ENCODE data around the gene LILRB2. TPM values are rescaled to one million over a fixed set of nuclear protein-coding genes. Genes with fewer than 3 reads are reported as not detected.
A peak's percentile ranks its signal among the peaks of the same experiment; 100 is the strongest.
"Not testable (repeated sequence)": the region's sequence is repeated elsewhere in the genome, so short reads cannot be mapped to it uniquely, and the experiment has no call there.

LILRB2 gene
- total RNA-seq, 2 donors from 2014 or later, result 1.5 to 6.3 TPM

DNA sequence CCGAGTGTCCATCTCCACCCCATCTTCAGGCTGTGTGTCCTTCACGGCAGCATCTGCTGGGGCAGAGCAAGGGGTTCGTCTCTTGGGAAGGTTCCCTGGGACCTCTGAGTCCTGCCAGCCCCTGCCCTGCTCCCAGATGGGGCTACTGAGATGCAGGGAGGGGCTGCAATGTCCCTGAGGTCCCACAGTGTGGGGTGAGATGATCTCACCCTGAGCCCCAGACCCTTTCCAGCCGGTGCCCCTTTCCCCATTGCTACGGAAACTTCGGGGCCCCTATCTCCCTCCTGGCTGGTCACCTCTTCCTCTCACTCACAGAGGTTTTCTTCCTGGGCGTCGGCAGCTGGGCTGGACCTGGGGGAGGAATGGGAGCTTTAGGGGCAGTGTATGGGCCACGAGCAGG is 5.0 kb downstream of the LILRB2 start:
- no peaks in the 10 kb centered on the region for H3K9me3 ChIP-seq (ENCODE audit: control insufficient read depth, low read length, poor library complexity, severe bottlenecking)
- Mint-ChIP-seq H3K27ac (no peak overlapping the region), H3K27me3 (peaks cover 65% of the 10 kb centered on the region), H3K36me3 (ENCODE audit: low read depth) (peaks cover 3% of the 10 kb centered on the region), H3K4me1 (peaks cover 3% of the 10 kb centered on the region), H3K4me3 (no peak overlapping the region)
- ATAC-seq (no peak), DNase-seq (no peak)

DNA sequence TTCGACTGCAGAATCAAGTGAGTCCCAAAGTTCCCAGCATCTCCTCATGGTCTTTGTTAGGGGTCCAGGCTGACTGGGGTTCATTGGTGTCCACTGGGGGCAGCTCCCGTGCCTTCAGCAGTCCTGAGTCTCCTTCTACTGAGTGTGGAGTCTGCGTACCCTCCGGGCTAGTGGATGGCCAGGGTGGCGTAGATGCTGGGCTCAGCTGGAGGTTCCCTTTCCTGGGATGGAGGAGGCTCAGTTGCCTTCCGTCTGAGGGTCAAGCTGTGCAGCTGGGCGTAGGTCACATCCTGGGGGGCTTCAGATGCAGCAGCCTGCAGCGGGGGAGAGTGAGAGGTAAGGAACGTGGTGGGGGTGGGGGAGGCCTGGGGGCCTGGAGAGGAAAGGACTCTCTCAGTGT is 6.4 kb downstream of the LILRB2 start:
- not testable (repeated sequence) for H3K4me1 Mint-ChIP-seq; ATAC-seq; H3K4me3 Mint-ChIP-seq; H3K27ac Mint-ChIP-seq; H3K36me3 Mint-ChIP-seq (ENCODE audit: low read depth); DNase-seq; H3K9me3 ChIP-seq (ENCODE audit: control insufficient read depth, low read length, poor library complexity, severe bottlenecking)
- H3K27me3 Mint-ChIP-seq, result peaks cover 57% of the 10 kb centered on the region

GRCh38 chr19:54273821-54274220 is 7.1 kb downstream of the LILRB2 start:
- DNase-seq (no peak), ATAC-seq (no peak)
- Mint-ChIP-seq H3K4me1 (peaks cover 3% of the 10 kb centered on the region), H3K36me3 (ENCODE audit: low read depth) (peaks cover 3% of the 10 kb centered on the region), H3K27me3 (peaks cover 50% of the 10 kb centered on the region), H3K27ac (no peak overlapping the region), H3K4me3 (no peak overlapping the region)
- no peaks in the 10 kb centered on the region for H3K9me3 ChIP-seq (ENCODE audit: control insufficient read depth, low read length, poor library complexity, severe bottlenecking)

- not testable (repeated sequence) for H3K4me3 Mint-ChIP-seq; H3K27ac Mint-ChIP-seq; H3K36me3 Mint-ChIP-seq (ENCODE audit: low read depth); H3K4me1 Mint-ChIP-seq; ATAC-seq; DNase-seq; H3K9me3 ChIP-seq (ENCODE audit: control insufficient read depth, low read length, poor library complexity, severe bottlenecking)
- H3K27me3 Mint-ChIP-seq, result peaks cover 48% of the 10 kb centered on the region
These were observed 8.7 kb downstream of the LILRB2 start for GRCh38 chr19:54272181-54272580.

DNA sequence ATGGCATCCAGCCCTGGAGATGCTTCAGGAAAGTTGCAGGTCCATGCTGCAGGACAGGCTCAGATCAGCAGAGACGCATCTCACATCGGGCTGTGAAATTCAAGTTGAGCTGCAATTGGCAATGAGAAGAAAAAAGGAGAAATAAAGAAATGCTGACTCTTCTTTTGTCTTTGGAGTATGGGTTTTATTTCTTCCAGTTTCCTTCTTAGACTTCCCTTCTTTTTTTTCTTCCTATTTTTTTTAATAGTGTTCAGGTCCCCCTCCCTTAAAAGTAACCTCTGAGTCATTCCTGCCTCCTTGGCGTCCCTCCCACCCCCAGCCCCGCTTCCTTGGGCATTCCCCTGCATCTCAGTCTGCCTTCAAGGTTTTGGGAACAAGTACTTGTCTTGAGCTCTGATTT is 9.3 kb downstream of the LILRB2 start:
- ATAC-seq, H3K27ac Mint-ChIP-seq, DNase-seq: not testable (repeated sequence)

DNA sequence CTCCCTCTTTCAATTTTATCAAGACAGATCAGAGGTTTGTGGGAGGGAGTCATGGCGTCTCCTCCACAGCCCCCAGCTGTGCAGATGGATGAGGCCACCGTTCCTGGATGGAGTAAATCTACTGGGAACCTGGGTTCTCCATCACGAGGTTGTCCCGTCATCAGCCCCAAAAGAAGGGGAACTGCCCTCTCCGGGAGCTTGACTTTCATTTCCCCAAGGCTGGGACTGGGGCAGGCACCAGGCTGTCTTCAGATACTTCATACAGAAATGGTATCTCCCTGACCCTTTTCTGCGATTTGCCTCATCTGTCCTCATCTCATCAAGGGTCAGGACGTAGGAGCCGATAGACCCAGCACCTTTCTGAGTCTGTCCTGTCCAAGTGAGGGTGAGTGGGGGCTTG is 9.8 kb downstream of the LILRB2 start:
- peaks cover 3% of the 10 kb centered on the region for H3K36me3 Mint-ChIP-seq (ENCODE audit: low read depth)
- no peak for ATAC-seq
- peaks cover 3% of the 10 kb centered on the region for H3K4me1 Mint-ChIP-seq
- no peak overlapping the region for H3K27ac Mint-ChIP-seq
- no peaks in the 10 kb centered on the region for H3K9me3 ChIP-seq (ENCODE audit: control insufficient read depth, low read length, poor library complexity, severe bottlenecking)
- H3K27me3 Mint-ChIP-seq, result peaks cover 45% of the 10 kb centered on the region
- no peak for DNase-seq
- H3K4me3 Mint-ChIP-seq, result no peak overlapping the region

More for the DNA sequence above, 9.3 kb downstream of the LILRB2 start:
- H3K27me3 Mint-ChIP-seq, result peaks cover 48% of the 10 kb centered on the region
- not testable (repeated sequence) for H3K4me1 Mint-ChIP-seq; H3K9me3 ChIP-seq (ENCODE audit: control insufficient read depth, low read length, poor library complexity, severe bottlenecking); H3K36me3 Mint-ChIP-seq (ENCODE audit: low read depth); H3K4me3 Mint-ChIP-seq

GRCh38 chr19:54268936-54269335 is 12.0 kb downstream of the LILRB2 start:
- DNase-seq (no peak), ATAC-seq (no peak)
- no peaks in the 10 kb centered on the region for H3K9me3 ChIP-seq (ENCODE audit: control insufficient read depth, low read length, poor library complexity, severe bottlenecking)
- H3K27ac Mint-ChIP-seq, result no peak overlapping the region
- H3K36me3 Mint-ChIP-seq (ENCODE audit: low read depth), result no peaks in the 10 kb centered on the region
- H3K4me1 Mint-ChIP-seq, result peaks cover 6% of the 10 kb centered on the region
- no peak overlapping the region for H3K4me3 Mint-ChIP-seq
- H3K27me3 Mint-ChIP-seq, result peaks cover 37% of the 10 kb centered on the region

DNA sequence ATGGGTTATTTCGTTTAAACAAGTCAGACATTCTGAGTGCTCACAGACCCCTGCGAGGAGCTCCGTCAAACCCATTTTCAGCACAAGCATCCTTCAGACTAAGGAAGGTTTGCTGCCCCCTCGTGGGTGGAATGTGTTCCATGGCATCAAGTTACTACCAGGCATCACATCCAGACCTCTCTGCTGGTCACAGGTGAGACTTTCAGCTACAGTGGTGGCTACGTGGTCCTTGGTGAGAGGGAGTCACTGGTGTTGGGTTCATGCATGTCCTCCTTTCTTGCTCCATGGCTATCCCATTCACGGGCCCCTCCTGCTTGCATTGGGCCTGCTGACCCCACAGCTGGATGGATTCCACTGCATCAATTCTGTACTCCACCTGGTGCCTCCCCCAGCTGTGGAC is 14.8 kb downstream of the LILRB2 start:
- H3K36me3 Mint-ChIP-seq (ENCODE audit: low read depth), result no peaks in the 10 kb centered on the region
- peaks cover 3% of the 10 kb centered on the region for H3K4me1 Mint-ChIP-seq
- no peak overlapping the region for H3K27ac Mint-ChIP-seq
- peaks cover 25% of the 10 kb centered on the region for H3K27me3 Mint-ChIP-seq
- H3K4me3 Mint-ChIP-seq, result no peak overlapping the region
- peak; percentile 77 for ATAC-seq
- H3K9me3 ChIP-seq (ENCODE audit: control insufficient read depth, low read length, poor library complexity, severe bottlenecking), result no peaks in the 10 kb centered on the region
- DNase-seq, result peak; percentile 20 to 70 (median 35)

- Mint-ChIP-seq H3K4me1 (peaks cover 3% of the 10 kb centered on the region), H3K27ac (no peak overlapping the region), H3K27me3 (peaks cover 18% of the 10 kb centered on the region), H3K36me3 (ENCODE audit: low read depth) (no peaks in the 10 kb centered on the region), H3K4me3 (no peak overlapping the region)
- ATAC-seq, result no peak
- no peak for DNase-seq
- H3K9me3 ChIP-seq (ENCODE audit: control insufficient read depth, low read length, poor library complexity, severe bottlenecking), result no peaks in the 10 kb centered on the region
These were observed 18.4 kb downstream of the LILRB2 start for GRCh38 chr19:54262470-54262869.

GRCh38 chr19:54262066-54262465 is 18.8 kb downstream of the LILRB2 start:
- no peaks in the 10 kb centered on the region for H3K36me3 Mint-ChIP-seq (ENCODE audit: low read depth)
- peaks cover 19% of the 10 kb centered on the region for H3K27me3 Mint-ChIP-seq
- H3K4me3 Mint-ChIP-seq, result no peak overlapping the region
- ATAC-seq (no peak), DNase-seq (no peak)
- no peak overlapping the region for H3K27ac Mint-ChIP-seq
- H3K4me1 Mint-ChIP-seq, result peaks cover 3% of the 10 kb centered on the region
- no peaks in the 10 kb centered on the region for H3K9me3 ChIP-seq (ENCODE audit: control insufficient read depth, low read length, poor library complexity, severe bottlenecking)

DNA sequence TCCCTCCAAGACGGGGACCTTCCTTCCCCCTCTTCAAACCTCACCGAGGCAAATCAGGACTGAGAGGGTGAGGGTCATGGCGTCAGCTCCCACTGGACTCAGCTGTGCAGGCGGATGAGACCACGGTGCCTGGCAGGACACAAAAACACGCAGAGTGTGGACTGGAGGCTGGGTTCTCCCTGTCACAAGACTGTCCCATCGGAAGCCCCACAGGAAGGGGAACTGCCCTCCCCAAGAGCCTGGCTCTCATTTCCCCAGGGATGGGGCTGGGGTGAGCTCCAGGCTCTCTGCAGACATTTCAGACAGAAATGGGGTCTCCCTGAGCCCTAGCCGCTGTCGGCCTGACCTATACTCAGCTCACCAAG is 23.8 kb downstream of the LILRB2 start, which contains the start of gene LILRB5:
TSS of gene LILRB5 (minus strand) at position 158 of the 365 bp plus-strand sequence. CDS start at position 78, 80 bp downstream.
- no peak for DNase-seq
- no peaks in the 10 kb centered on the region for H3K4me1 Mint-ChIP-seq
- no peak for ATAC-seq
- H3K27ac Mint-ChIP-seq, result no peak within 1 kb of the TSS
- H3K36me3 Mint-ChIP-seq (ENCODE audit: low read depth), result peaks cover 3% of the 10 kb centered on the region
- no peak within 1 kb of the TSS for H3K4me3 Mint-ChIP-seq
- peaks cover 23% of the 10 kb centered on the region for H3K27me3 Mint-ChIP-seq
- H3K9me3 ChIP-seq (ENCODE audit: control insufficient read depth, low read length, poor library complexity, severe bottlenecking), result no peaks in the 10 kb centered on the region

DNA sequence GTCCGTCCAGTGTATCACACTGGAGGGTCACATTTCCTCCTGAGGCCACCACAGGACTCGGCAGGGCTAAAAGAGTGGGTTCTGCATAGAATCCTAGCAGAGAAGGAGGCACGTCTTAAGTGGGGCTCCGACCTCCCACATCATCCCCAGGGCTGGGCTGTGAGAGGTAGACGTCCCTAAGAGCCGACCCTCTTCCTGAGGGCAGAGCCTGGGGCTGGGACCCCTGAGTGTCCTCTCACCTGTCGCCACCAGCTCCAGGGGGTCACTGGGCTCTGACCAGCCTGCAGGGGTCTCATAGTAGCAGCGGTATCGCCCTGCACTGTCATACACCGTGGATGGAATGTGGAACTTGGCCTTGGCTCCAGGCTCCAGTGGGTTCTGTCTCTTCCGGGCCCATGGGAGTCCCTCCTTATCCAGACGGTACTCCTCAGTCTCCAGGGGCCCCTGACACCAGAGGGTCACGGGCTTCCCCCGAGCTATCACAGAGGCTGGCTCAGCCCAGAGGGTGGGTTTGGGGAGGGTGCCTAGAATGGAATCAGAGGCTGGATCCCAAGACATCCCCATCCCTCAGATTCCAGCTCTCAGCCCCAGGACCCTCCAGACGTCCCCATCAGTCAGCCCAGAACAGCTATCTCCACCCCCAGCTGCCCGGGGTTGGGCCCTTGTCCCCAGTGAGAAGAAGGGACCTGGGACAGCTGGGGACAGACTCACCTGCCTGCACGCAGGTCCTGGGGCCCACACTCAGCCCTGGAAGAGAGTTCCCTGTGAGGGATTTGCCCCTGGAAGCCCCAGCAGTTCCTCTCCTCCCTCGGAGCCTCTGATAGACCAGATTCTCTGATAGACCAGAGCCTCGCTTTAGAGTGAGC is 24.4 kb downstream of the LILRB2 start:
- Mint-ChIP-seq H3K27ac (no peak overlapping the region), H3K4me1 (no peaks in the 10 kb centered on the region), H3K4me3 (no peak overlapping the region), H3K27me3 (peaks cover 18% of the 10 kb centered on the region), H3K36me3 (ENCODE audit: low read depth) (peaks cover 3% of the 10 kb centered on the region)
- H3K9me3 ChIP-seq (ENCODE audit: control insufficient read depth, low read length, poor library complexity, severe bottlenecking), result no peaks in the 10 kb centered on the region
- no peak for ATAC-seq
- DNase-seq, result no peak

DNA sequence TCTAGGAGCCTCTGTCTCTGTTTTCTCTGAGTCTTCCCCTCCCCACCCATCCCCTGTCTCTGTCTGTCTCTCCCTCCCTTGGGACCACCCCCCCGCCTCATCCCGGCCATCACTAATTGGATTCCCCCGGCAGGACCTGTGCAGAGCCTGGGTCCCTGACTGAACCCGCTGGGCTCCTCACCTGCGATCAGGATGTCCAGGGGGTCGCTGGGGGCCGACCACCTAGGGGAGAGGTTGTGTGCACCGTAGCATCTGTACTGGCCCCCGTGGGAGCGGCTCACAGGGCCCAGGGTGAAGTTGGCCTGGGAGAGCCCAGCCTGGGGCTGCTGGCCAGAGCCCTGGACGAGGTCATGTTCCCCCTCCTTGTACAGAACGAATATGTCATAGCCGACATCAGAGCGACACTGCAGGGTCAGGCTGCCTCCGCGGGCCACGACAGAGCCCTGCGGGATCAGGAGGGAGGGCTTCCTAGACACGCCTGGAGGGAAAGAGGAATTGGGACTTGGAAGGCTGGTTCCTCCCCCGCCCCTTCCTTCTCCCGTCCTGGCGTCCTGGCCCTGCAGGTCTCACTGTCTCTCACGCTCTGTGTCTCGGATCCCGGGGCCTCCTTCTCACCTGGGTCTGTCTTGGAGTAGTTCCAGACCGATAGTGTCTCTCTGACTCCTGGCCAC is 25.7 kb downstream of the LILRB2 start:
- H3K9me3 ChIP-seq (ENCODE audit: control insufficient read depth, low read length, poor library complexity, severe bottlenecking), result no peaks in the 10 kb centered on the region
- H3K27me3 Mint-ChIP-seq, result peaks cover 18% of the 10 kb centered on the region
- H3K4me1 Mint-ChIP-seq, result peaks cover 2% of the 10 kb centered on the region
- no peak for DNase-seq
- no peak for ATAC-seq
- peaks cover 3% of the 10 kb centered on the region for H3K36me3 Mint-ChIP-seq (ENCODE audit: low read depth)
- no peak overlapping the region for H3K4me3 Mint-ChIP-seq
- no peak overlapping the region for H3K27ac Mint-ChIP-seq
